OCI-LY1 (cell line): ENCODE measurements around the gene GGNBP2.

Source experiments
- H2AFZ ChIP-seq: fragments of 200-600 bp; sonication (generic), shearing (Covaris generic); 2 replicates; pipeline ENCODE4 v1.6.0; 2014; ENCODE audit warnings: antibody characterized with exemption, mild to moderate bottlenecking, low read length
- H3F3A ChIP-seq: fragments of 200-600 bp; sonication (generic), shearing (Covaris generic); 2 replicates; pipeline ENCODE4 v1.6.0; 2014; ENCODE audit warnings: mild to moderate bottlenecking, antibody characterized with exemption, low read length, moderate library complexity; ENCODE audit not compliant: insufficient read depth
- H3K27ac ChIP-seq: fragments of 200-600 bp; sonication (generic); 2 replicates; pipeline ENCODE4 v1.5.1; 2014; ENCODE audit warnings: low read length, mixed run types, mild to moderate bottlenecking, low read depth; ENCODE audit not compliant: poor library complexity, severe bottlenecking
- H3K27me3 ChIP-seq: fragments of 200-600 bp; sonication (generic); 2 replicates; pipeline ENCODE4 v1.6.0; 2014; ENCODE audit warnings: antibody characterized with exemption, mild to moderate bottlenecking, low read length, moderate library complexity; ENCODE audit not compliant: insufficient read depth
- H3K36me3 ChIP-seq: fragments of 200-600 bp; sonication (generic); 2 replicates; pipeline ENCODE4 v1.6.1; 2014; ENCODE audit warnings: mild to moderate bottlenecking, antibody characterized with exemption, low read length, moderate library complexity, mixed read lengths; ENCODE audit not compliant: insufficient read depth
- H3K4me1 ChIP-seq: fragments of 200-600 bp; sonication (generic); 2 replicates; pipeline ENCODE4 v1.5.1; 2014; ENCODE audit warnings: mild to moderate bottlenecking, low read length, moderate library complexity; ENCODE audit not compliant: insufficient read depth, severe bottlenecking
- H3K4me2 ChIP-seq: fragments of 200-600 bp; sonication (generic), shearing (Covaris generic); 2 replicates; pipeline ENCODE4 v1.6.1; 2014; ENCODE audit warnings: low read length
- H3K4me3 ChIP-seq: fragments of 200-600 bp; sonication (generic); 2 replicates; pipeline ENCODE4 v1.5.1; 2014; ENCODE audit warnings: low read length, low read depth, mild to moderate bottlenecking, mixed read lengths; ENCODE audit not compliant: poor library complexity, severe bottlenecking
- H3K79me2 ChIP-seq: fragments of 200-600 bp; shearing (Covaris generic); 2 replicates; pipeline ENCODE4 v1.6.1; 2016; ENCODE audit warnings: mixed run types, low read length, mixed read lengths; ENCODE audit not compliant: insufficient read depth
- H3K9ac ChIP-seq: fragments of 200-600 bp; sonication (generic), shearing (Covaris generic); 2 replicates; pipeline ENCODE4 v1.6.1; 2014; ENCODE audit warnings: mild to moderate bottlenecking, low read length, mixed read lengths
- H3K9me2 ChIP-seq: fragments of 200-600 bp; sonication (generic), shearing (Covaris generic); 2 replicates; pipeline ENCODE4 v1.6.1; 2014; ENCODE audit warnings: low read depth, mild to moderate bottlenecking, low read length, mixed read lengths
- H3K9me3 ChIP-seq: fragments of 200-600 bp; shearing (Covaris generic); 2 replicates; pipeline ENCODE4 v1.6.1; 2014; ENCODE audit warnings: low read length, mixed read lengths
- H4K20me1 ChIP-seq: fragments of 200-600 bp; sonication (generic), shearing (Covaris generic); 2 replicates; pipeline ENCODE4 v1.6.0; 2016; ENCODE audit warnings: mild to moderate bottlenecking, low read length; ENCODE audit not compliant: insufficient read depth
- EZH2 ChIP-seq: fragments of 200-600 bp; sonication (generic), shearing (Covaris generic); IDR thresholded peaks from 2 replicates; pipeline ENCODE4 v1.8.0; 2017; ENCODE audit warnings: borderline replicate concordance, mixed run types, mild to moderate bottlenecking, antibody characterized with exemption, low read length, moderate library complexity, mixed read lengths
- TF ChIP-seq, protein P1 (sequence below): fragments of 200-600 bp; sonication (generic), shearing (Covaris generic); IDR thresholded peaks from 2 replicates; pipeline ENCODE4 v1.5.1; 2017; ENCODE audit warnings: mild to moderate bottlenecking, antibody characterized with exemption, low read length, moderate library complexity, mixed read lengths

The GGNBP2 gene

DNA sequence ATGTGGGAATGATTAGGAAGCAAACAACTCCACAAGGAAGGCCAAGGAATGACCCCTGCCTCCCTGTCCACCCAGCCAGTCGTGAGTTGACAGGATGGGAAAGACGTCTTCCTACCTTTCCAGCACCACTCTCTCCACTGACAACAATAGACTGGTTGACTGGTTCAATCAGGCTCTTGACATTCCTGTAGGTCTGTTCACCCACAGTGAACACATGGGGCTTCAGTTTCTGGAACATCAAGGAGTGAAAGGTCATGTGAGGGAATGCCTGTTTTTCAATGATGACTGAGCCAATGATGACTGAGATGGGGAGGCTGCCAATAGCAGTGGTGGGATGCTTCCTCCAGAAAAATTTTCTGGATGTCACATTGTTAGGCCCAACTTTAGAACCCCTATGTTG is 19.6 kb upstream of the GGNBP2 start:
- no peaks in the 10 kb centered on the region for H3K4me1 ChIP-seq
- H3K9ac ChIP-seq = no peak overlapping the region
- no peak overlapping the region for H3K4me2 ChIP-seq
- H3K27me3 ChIP-seq = no peaks in the 10 kb centered on the region
- H3K4me3 ChIP-seq = no peak overlapping the region
- no peak overlapping the region for H2AFZ ChIP-seq
- H3K36me3 ChIP-seq = peaks cover 83% of the 10 kb centered on the region
- TF ChIP-seq, protein P1, sequence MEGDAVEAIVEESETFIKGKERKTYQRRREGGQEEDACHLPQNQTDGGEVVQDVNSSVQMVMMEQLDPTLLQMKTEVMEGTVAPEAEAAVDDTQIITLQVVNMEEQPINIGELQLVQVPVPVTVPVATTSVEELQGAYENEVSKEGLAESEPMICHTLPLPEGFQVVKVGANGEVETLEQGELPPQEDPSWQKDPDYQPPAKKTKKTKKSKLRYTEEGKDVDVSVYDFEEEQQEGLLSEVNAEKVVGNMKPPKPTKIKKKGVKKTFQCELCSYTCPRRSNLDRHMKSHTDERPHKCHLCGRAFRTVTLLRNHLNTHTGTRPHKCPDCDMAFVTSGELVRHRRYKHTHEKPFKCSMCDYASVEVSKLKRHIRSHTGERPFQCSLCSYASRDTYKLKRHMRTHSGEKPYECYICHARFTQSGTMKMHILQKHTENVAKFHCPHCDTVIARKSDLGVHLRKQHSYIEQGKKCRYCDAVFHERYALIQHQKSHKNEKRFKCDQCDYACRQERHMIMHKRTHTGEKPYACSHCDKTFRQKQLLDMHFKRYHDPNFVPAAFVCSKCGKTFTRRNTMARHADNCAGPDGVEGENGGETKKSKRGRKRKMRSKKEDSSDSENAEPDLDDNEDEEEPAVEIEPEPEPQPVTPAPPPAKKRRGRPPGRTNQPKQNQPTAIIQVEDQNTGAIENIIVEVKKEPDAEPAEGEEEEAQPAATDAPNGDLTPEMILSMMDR = no peak
- TF ChIP-seq EZH2 = no peak
- H3K9me2 ChIP-seq = no peaks in the 10 kb centered on the region
- H3K27ac ChIP-seq = no peak overlapping the region
- H3F3A ChIP-seq = no peaks in the 10 kb centered on the region
- H4K20me1 ChIP-seq = no peaks in the 10 kb centered on the region
- H3K9me3 ChIP-seq = no peaks in the 10 kb centered on the region
- no peaks in the 10 kb centered on the region for H3K79me2 ChIP-seq

DNA sequence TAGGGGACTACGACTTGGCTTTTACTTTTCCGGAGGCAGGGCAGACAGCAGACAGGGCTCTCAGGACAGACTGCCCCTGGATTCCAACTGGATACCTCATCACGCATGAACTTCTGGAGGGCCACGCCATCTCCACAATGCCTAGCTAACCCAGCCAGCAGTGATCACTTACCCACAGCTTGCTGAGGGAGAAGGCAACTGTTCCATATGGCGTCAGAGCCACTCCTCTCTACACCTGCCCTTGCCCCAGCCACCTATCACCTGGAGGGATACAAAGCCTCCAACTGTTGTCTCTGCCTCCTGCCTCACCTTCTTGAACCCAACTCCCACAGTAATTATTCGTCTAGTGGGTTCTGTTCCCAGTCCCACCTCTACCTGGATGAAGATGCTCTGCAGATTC is 18.8 kb upstream of the GGNBP2 start:
- Histone ChIP-seq H3K27me3 (no peaks in the 10 kb centered on the region), H4K20me1 (no peaks in the 10 kb centered on the region), H3K79me2 (no peaks in the 10 kb centered on the region), H3F3A (no peaks in the 10 kb centered on the region), H3K36me3 (peaks cover 79% of the 10 kb centered on the region), H3K27ac (no peak overlapping the region), H3K4me1 (no peaks in the 10 kb centered on the region), H3K4me3 (no peak overlapping the region), H3K9ac (no peak overlapping the region), H2AFZ (no peak overlapping the region), H3K9me2 (no peaks in the 10 kb centered on the region), H3K4me2 (no peak overlapping the region), H3K9me3 (no peaks in the 10 kb centered on the region)
- no peak for TF ChIP-seq EZH2
- TF ChIP-seq, protein P1 = no peak

DNA sequence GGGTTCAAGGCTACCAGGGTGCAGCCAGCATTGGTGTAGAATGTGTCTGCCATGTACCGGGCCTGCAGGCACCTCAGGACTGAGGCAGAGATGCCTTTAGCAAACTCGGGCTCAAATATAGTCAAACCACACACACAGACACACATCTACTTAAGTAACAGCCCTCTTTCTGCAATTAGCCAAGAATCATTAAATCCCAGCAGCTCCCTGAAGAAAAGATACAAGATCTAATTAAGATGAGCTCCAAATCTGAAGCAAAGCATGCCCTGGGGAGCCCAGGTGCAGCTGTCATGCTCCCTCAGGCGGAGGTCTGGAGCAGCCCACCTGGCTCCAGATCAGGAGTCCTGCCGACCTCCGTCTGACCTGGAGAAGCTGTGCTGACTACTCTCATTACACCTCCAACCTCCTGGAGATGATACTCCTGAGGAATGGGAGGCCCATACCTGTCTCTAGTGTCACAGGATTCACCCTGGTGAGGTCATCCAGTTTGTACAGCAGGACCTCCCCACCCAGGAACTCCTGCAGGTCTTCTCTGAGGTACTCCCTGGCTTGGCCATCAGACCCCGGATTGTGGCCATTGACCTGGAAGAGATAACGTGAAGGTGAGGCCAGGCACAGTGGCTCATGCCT is 17.0 kb upstream of the GGNBP2 start:
- Histone ChIP-seq H3K9ac (no peak overlapping the region), H3K4me2 (no peak overlapping the region), H3K79me2 (no peaks in the 10 kb centered on the region), H3K36me3 (peaks cover 86% of the 10 kb centered on the region), H3K9me2 (no peaks in the 10 kb centered on the region), H3K27me3 (no peaks in the 10 kb centered on the region), H3K9me3 (no peaks in the 10 kb centered on the region), H3K4me1 (no peaks in the 10 kb centered on the region), H2AFZ (no peak overlapping the region), H3K27ac (no peak overlapping the region), H4K20me1 (no peaks in the 10 kb centered on the region), H3F3A (no peaks in the 10 kb centered on the region), H3K4me3 (no peak overlapping the region)
- TF ChIP-seq EZH2 = no peak
- TF ChIP-seq, protein P1 = no peak
